GM12864 (cell line): ENCODE measurements around the gene INO80C.

Source experiments
- DNase-seq: peaks from one replicate; pipeline ENCODE4 v3.0.0-alpha.2; 2011; ENCODE audit warnings: low read depth
- H3K4me3 ChIP-seq: 2 replicates; pipeline ENCODE4 v1.5.1; 2011; ENCODE audit warnings: mild to moderate bottlenecking, low read depth, low read length, control low read depth
- TF ChIP-seq, protein P1 (sequence below): IDR thresholded peaks from 2 replicates; pipeline ENCODE4 v1.5.1; 2011; ENCODE audit warnings: low read depth, mild to moderate bottlenecking, moderate library complexity, low read length, control low read depth, inconsistent platforms; ENCODE audit errors: missing control alignments

The INO80C gene

DNA sequence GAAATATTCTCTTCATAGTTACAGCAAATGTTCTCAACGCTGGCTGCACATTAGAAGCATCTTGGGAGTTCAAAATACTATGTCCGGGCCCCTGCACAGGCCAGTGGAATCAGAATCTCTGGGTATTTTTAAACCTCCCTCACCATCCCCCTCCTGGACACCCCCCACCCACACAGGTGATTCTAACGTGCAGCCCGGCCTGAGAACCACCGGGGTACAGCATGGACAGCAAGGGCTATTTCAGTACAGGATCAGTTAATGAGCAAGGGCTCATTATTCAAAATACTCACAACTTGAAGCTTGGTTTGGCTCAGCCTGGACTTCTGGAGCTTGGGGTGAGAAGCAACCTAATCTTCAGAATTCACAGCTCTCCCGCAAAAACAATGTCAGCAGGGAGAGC is 31.4 kb downstream of the INO80C start:
- TF ChIP-seq, protein P1, sequence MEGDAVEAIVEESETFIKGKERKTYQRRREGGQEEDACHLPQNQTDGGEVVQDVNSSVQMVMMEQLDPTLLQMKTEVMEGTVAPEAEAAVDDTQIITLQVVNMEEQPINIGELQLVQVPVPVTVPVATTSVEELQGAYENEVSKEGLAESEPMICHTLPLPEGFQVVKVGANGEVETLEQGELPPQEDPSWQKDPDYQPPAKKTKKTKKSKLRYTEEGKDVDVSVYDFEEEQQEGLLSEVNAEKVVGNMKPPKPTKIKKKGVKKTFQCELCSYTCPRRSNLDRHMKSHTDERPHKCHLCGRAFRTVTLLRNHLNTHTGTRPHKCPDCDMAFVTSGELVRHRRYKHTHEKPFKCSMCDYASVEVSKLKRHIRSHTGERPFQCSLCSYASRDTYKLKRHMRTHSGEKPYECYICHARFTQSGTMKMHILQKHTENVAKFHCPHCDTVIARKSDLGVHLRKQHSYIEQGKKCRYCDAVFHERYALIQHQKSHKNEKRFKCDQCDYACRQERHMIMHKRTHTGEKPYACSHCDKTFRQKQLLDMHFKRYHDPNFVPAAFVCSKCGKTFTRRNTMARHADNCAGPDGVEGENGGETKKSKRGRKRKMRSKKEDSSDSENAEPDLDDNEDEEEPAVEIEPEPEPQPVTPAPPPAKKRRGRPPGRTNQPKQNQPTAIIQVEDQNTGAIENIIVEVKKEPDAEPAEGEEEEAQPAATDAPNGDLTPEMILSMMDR: no peak
- no peak for DNase-seq

GRCh38 chr18:35465329-35465728 is 32.4 kb downstream of the INO80C start:
- H3K4me3 ChIP-seq: no peak overlapping the region
- DNase-seq: no peak
- TF ChIP-seq, protein P1: no peak

More for the DNA sequence above, 31.4 kb downstream of the INO80C start:
- no peak overlapping the region; the same call in 1 of the 2 replicates for H3K4me3 ChIP-seq

GRCh38 chr18:35464831-35465279 is 32.9 kb downstream of the INO80C start:
- TF ChIP-seq, protein P1: no peak
- DNase-seq: no peak

DNA sequence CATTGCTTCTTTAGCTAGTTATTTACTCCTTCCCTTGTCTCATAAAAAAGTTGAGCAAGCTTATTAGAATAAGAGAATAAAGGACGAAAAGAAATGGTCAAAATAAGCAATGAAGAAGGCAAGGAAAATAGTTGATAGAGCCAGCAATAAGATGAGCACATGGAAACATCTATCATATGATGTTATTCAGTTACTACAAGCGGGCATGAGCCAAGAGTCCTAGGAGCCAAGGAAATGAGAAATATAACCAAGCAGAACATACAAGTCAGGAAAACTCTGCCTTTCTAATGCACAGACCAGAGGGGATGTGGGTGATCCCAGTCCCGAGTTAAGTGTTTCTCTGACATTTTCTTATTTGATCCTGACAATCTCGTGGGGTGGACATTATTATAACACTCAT is 33.9 kb downstream of the INO80C start:
- TF ChIP-seq, protein P1: no peak
- no peak overlapping the region for H3K4me3 ChIP-seq
- no peak for DNase-seq

More at GRCh38 chr18:35464831-35465279, 32.9 kb downstream of the INO80C start:
- H3K4me3 ChIP-seq: no peak overlapping the region

DNA sequence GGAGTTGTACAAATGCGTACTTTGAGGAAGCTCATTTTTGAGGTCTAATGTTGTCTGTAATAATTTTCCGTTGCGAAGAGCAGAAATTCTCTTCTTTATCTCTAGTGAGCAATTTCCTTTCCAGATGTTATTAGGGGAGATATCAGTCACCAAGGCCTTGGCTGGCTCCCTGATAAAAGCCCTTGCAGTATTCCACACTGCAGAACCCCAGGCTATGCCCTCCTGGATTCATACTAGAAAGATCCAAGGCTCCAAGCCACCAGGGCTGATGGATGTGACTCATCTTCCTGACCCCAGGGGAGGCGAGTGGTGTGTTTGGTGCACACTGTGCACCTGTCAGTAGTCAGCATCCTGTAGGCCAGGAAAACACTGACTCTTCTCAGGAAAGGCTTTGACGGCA is 34.7 kb downstream of the INO80C start:
- DNase-seq: no peak
- H3K4me3 ChIP-seq: no peak overlapping the region
- TF ChIP-seq, protein P1: no peak

- TF ChIP-seq, protein P1: no peak
- H3K4me3 ChIP-seq: no peak overlapping the region
- DNase-seq: no peak
These were observed 37.0 kb downstream of the INO80C start for GRCh38 chr18:35460736-35461161.

GRCh38 chr18:35459997-35460396 is 37.8 kb downstream of the INO80C start:
- no peak overlapping the region for H3K4me3 ChIP-seq
- no peak for DNase-seq
- TF ChIP-seq, protein P1: no peak
